ENCODE results near the gene NLRP3. TPM values are rescaled to one million over a fixed set of nuclear protein-coding genes. Genes with fewer than 3 reads are reported as not detected.

NLRP3 gene
- total RNA-seq, 1 experiment from 2014 or later, result 0.37 TPM

GRCh38 chr1:247406014-247406656 lies 9.8 kb upstream of the NLRP3 start:
- H3K27ac ChIP-seq, result no peak overlapping the region
- H3K4me1 ChIP-seq (replicated peaks), result no peaks in the 10 kb centered on the region
- H3K36me3 ChIP-seq, result no peaks in the 10 kb centered on the region
- no peak for DNase-seq (ENCODE audit: low read depth in 1 of 2, low spot score in 2 of 2)
- H3K27me3 ChIP-seq (replicated peaks), result no peaks in the 10 kb centered on the region
- no peak overlapping the region for H3K4me3 ChIP-seq
- H3K9me3 ChIP-seq (replicated peaks), result no peaks in the 10 kb centered on the region

- Histone ChIP-seq H3K27ac (no peak overlapping the region), H3K4me3 (no peak overlapping the region), H3K36me3 (no peaks in the 10 kb centered on the region), H3K9me3 (replicated peaks) (no peaks in the 10 kb centered on the region), H3K27me3 (replicated peaks) (no peaks in the 10 kb centered on the region), H3K4me1 (replicated peaks) (no peaks in the 10 kb centered on the region)
- DNase-seq (ENCODE audit: low read depth in 1 of 2, low spot score in 2 of 2), result no peak
These were observed 8.8 kb upstream of the NLRP3 start for GRCh38 chr1:247407180-247407616.

- H3K27ac ChIP-seq, result no peak overlapping the region
- H3K27me3 ChIP-seq (replicated peaks), result no peaks in the 10 kb centered on the region
- no peaks in the 10 kb centered on the region for H3K36me3 ChIP-seq
- H3K4me1 ChIP-seq (replicated peaks), result no peaks in the 10 kb centered on the region
- H3K9me3 ChIP-seq (replicated peaks), result no peaks in the 10 kb centered on the region
- DNase-seq (ENCODE audit: low read depth in 1 of 2, low spot score in 2 of 2), result no peak
- H3K4me3 ChIP-seq, result no peak overlapping the region
These were observed 7.9 kb upstream of the NLRP3 start for GRCh38 chr1:247408100-247408499.

- no peak for DNase-seq (ENCODE audit: low read depth in 1 of 2, low spot score in 2 of 2)
- no peaks in the 10 kb centered on the region for H3K4me1 ChIP-seq (replicated peaks)
- no peaks in the 10 kb centered on the region for H3K36me3 ChIP-seq
- H3K27me3 ChIP-seq (replicated peaks), result no peaks in the 10 kb centered on the region
- H3K4me3 ChIP-seq, result no peak overlapping the region
- no peaks in the 10 kb centered on the region for H3K9me3 ChIP-seq (replicated peaks)
- H3K27ac ChIP-seq, result no peak overlapping the region
These were observed 6.0 kb upstream of the NLRP3 start for GRCh38 chr1:247409869-247410544.

- no peak overlapping the region for H3K4me3 ChIP-seq
- no peaks in the 10 kb centered on the region for H3K36me3 ChIP-seq
- no peaks in the 10 kb centered on the region for H3K4me1 ChIP-seq (replicated peaks)
- DNase-seq (ENCODE audit: low read depth in 1 of 2, low spot score in 2 of 2), result no peak
- H3K27me3 ChIP-seq (replicated peaks), result no peaks in the 10 kb centered on the region
- H3K9me3 ChIP-seq (replicated peaks), result no peaks in the 10 kb centered on the region
- H3K27ac ChIP-seq, result no peak overlapping the region
These were observed 4.2 kb upstream of the NLRP3 start for GRCh38 chr1:247411621-247412327.

GRCh38 chr1:247417831-247418230 lies 1.9 kb downstream of the NLRP3 start:
- no peak for DNase-seq (ENCODE audit: low read depth in 1 of 2, low spot score in 2 of 2)
- no peaks in the 10 kb centered on the region for H3K36me3 ChIP-seq
- H3K4me1 ChIP-seq (replicated peaks), result no peaks in the 10 kb centered on the region
- no peaks in the 10 kb centered on the region for H3K27me3 ChIP-seq (replicated peaks)
- no peaks in the 10 kb centered on the region for H3K9me3 ChIP-seq (replicated peaks)
- H3K27ac ChIP-seq, result no peak overlapping the region
- H3K4me3 ChIP-seq, result no peak overlapping the region

GRCh38 chr1:247419336-247419735 lies 3.4 kb downstream of the NLRP3 start:
- Histone ChIP-seq H3K4me1 (replicated peaks) (no peaks in the 10 kb centered on the region), H3K36me3 (no peaks in the 10 kb centered on the region), H3K27ac (no peak overlapping the region), H3K9me3 (replicated peaks) (no peaks in the 10 kb centered on the region), H3K27me3 (replicated peaks) (no peaks in the 10 kb centered on the region), H3K4me3 (no peak overlapping the region)
- DNase-seq (ENCODE audit: low read depth in 1 of 2, low spot score in 2 of 2), result no peak

- H3K4me3 ChIP-seq, result no peak overlapping the region
- H3K36me3 ChIP-seq, result no peaks in the 10 kb centered on the region
- no peak overlapping the region for H3K27ac ChIP-seq
- no peaks in the 10 kb centered on the region for H3K27me3 ChIP-seq (replicated peaks)
- DNase-seq (ENCODE audit: low read depth in 1 of 2, low spot score in 2 of 2), result no peak
- H3K4me1 ChIP-seq (replicated peaks), result no peaks in the 10 kb centered on the region
- no peaks in the 10 kb centered on the region for H3K9me3 ChIP-seq (replicated peaks)
These were observed 5.1 kb downstream of the NLRP3 start for GRCh38 chr1:247421074-247421473.

GRCh38 chr1:247429496-247429895 lies 13.5 kb downstream of the NLRP3 start:
- no peaks in the 10 kb centered on the region for H3K27me3 ChIP-seq (replicated peaks)
- H3K27ac ChIP-seq, result no peak overlapping the region
- DNase-seq (ENCODE audit: low read depth in 1 of 2, low spot score in 2 of 2), result no peak
- no peaks in the 10 kb centered on the region for H3K9me3 ChIP-seq (replicated peaks)
- no peak overlapping the region for H3K4me3 ChIP-seq
- no peaks in the 10 kb centered on the region for H3K36me3 ChIP-seq
- H3K4me1 ChIP-seq (replicated peaks), result no peaks in the 10 kb centered on the region

GRCh38 chr1:247430434-247430833 lies 14.5 kb downstream of the NLRP3 start:
- no peak for DNase-seq (ENCODE audit: low read depth in 1 of 2, low spot score in 2 of 2)
- no peaks in the 10 kb centered on the region for H3K9me3 ChIP-seq (replicated peaks)
- H3K4me1 ChIP-seq (replicated peaks), result no peaks in the 10 kb centered on the region
- H3K36me3 ChIP-seq, result no peaks in the 10 kb centered on the region
- H3K27me3 ChIP-seq (replicated peaks), result no peaks in the 10 kb centered on the region
- H3K4me3 ChIP-seq, result no peak overlapping the region
- H3K27ac ChIP-seq, result no peak overlapping the region

GRCh38 chr1:247431643-247432042 lies 15.7 kb downstream of the NLRP3 start:
- H3K4me3 ChIP-seq, result no peak overlapping the region
- H3K27ac ChIP-seq, result no peak overlapping the region
- H3K4me1 ChIP-seq (replicated peaks), result no peaks in the 10 kb centered on the region

GRCh38 chr1:247434005-247434404 lies 18.0 kb downstream of the NLRP3 start:
- Histone ChIP-seq H3K4me1 (replicated peaks) (no peaks in the 10 kb centered on the region), H3K36me3 (no peaks in the 10 kb centered on the region), H3K27me3 (replicated peaks) (no peaks in the 10 kb centered on the region)

More at GRCh38 chr1:247431643-247432042, 15.7 kb downstream of the NLRP3 start:
- H3K36me3 ChIP-seq, result no peaks in the 10 kb centered on the region
- DNase-seq (ENCODE audit: low read depth in 1 of 2, low spot score in 2 of 2), result no peak
- H3K27me3 ChIP-seq (replicated peaks), result no peaks in the 10 kb centered on the region
- H3K9me3 ChIP-seq (replicated peaks), result no peaks in the 10 kb centered on the region

GRCh38 chr1:247435030-247435758 lies 19.2 kb downstream of the NLRP3 start:
- Histone ChIP-seq H3K9me3 (replicated peaks) (0 out of 2 replicates have a peak, but pooled peaks cover 5% of the 10 kb centered on the region), H3K27ac (no peak overlapping the region), H3K4me3 (no peak overlapping the region), H3K36me3 (no peaks in the 10 kb centered on the region), H3K27me3 (replicated peaks) (no peaks in the 10 kb centered on the region), H3K4me1 (replicated peaks) (no peaks in the 10 kb centered on the region)
- no peak for DNase-seq (ENCODE audit: low read depth in 1 of 2, low spot score in 2 of 2)

More at GRCh38 chr1:247434005-247434404, 18.0 kb downstream of the NLRP3 start:
- no peak overlapping the region for H3K27ac ChIP-seq
- H3K9me3 ChIP-seq (replicated peaks), result 0 out of 2 replicates have a peak, but pooled peaks cover 5% of the 10 kb centered on the region
- H3K4me3 ChIP-seq, result no peak overlapping the region
- no peak for DNase-seq (ENCODE audit: low read depth in 1 of 2, low spot score in 2 of 2)

Measured in SJSA1 (cell line).